ENCODE results near the gene ZNF385B.

DNA sequence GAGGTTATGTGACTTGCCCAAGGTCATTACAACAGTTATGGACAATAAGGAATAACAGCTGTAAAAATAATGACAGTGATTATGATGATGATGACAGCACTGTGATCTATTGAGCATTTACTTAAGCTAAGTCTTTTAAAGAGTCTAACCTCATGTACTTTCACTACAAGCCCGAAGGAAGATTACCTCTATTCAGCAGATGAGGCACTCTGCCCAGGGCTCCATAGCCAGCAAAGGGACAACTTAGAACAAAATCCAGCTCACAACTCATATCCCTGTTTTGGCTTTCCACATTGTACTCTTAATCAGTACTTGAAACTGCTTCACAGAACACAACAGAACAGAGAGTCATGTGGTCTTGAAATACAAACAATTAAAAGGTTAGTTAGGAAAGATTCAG is 290.2 kb downstream of the ZNF385B start:
- TF ChIP-seq TCF7L2 (IDR thresholded peaks at IDR 0.05; ENCODE audit: low read depth, low read length), result no peak
- TF ChIP-seq, protein P1, sequence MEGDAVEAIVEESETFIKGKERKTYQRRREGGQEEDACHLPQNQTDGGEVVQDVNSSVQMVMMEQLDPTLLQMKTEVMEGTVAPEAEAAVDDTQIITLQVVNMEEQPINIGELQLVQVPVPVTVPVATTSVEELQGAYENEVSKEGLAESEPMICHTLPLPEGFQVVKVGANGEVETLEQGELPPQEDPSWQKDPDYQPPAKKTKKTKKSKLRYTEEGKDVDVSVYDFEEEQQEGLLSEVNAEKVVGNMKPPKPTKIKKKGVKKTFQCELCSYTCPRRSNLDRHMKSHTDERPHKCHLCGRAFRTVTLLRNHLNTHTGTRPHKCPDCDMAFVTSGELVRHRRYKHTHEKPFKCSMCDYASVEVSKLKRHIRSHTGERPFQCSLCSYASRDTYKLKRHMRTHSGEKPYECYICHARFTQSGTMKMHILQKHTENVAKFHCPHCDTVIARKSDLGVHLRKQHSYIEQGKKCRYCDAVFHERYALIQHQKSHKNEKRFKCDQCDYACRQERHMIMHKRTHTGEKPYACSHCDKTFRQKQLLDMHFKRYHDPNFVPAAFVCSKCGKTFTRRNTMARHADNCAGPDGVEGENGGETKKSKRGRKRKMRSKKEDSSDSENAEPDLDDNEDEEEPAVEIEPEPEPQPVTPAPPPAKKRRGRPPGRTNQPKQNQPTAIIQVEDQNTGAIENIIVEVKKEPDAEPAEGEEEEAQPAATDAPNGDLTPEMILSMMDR (IDR thresholded peaks at IDR 0.05), result no peak

Measured in Panc1 (cell line).